Renal cortex interstitium (tissue), 15 donors: ENCODE results near the gene TMED6. TPM values are rescaled to one million over a fixed set of nuclear protein-coding genes. Genes with fewer than 3 reads are reported as not detected.

Experiments
- DNase-seq, 11 donors: peaks; one replicate each; pipeline ENCODE4 v3.0.0-alpha.2; 2013; ENCODE audit warnings: low read depth in 9 of 11, low spot score in 4 of 11; ENCODE audit errors: extremely low read depth in 1 of 11
- long read RNA-seq, 16 experiments: transcript quantifications; one replicate each; lab custom pipeline, GENCODE V29; 2026
- polyA plus RNA-seq, 3 donors: library from polyadenylated mRNA; unstranded; fragments of 120-200 nt; gene quantifications; one replicate each; pipeline ENCODE4 v1.2.1, GENCODE V29; 2013; ENCODE audit not compliant: insufficient read length in 3 of 3

TMED6 gene
- polyA plus RNA-seq = 1 to 10 TPM; 2.7 to 3.9 (median 3.0) TPM
- long read RNA-seq, donor 1 = 0 reads
- long read RNA-seq, donor 2 = 0 reads
- long read RNA-seq, donor 3 = 0 reads
- long read RNA-seq, donor 4 = 0 reads
- long read RNA-seq, donor 5 = 0 reads
- long read RNA-seq, donor 6 = 0 reads
- long read RNA-seq, donor 7 = 0 reads
- long read RNA-seq, donor 8 = 0 reads
- long read RNA-seq, donor 9, partial matches to known transcripts = 0 of 1 reads
- long read RNA-seq, donor 9, other reads (novel, unspliced or antisense) = 0 of 1 reads
- long read RNA-seq, donor 10 = 0 reads
- long read RNA-seq, donor 11 = 0 reads
- long read RNA-seq, donor 12, partial matches to known transcripts = 0 of 1 reads
- long read RNA-seq, donor 12, other reads (novel, unspliced or antisense) = 0 of 1 reads
- long read RNA-seq, donor 13 = 0 reads
- long read RNA-seq, donor 14 = 0 reads
- long read RNA-seq, donor 15 = 0 reads
- long read RNA-seq, donor 16 = 0 reads

DNA sequence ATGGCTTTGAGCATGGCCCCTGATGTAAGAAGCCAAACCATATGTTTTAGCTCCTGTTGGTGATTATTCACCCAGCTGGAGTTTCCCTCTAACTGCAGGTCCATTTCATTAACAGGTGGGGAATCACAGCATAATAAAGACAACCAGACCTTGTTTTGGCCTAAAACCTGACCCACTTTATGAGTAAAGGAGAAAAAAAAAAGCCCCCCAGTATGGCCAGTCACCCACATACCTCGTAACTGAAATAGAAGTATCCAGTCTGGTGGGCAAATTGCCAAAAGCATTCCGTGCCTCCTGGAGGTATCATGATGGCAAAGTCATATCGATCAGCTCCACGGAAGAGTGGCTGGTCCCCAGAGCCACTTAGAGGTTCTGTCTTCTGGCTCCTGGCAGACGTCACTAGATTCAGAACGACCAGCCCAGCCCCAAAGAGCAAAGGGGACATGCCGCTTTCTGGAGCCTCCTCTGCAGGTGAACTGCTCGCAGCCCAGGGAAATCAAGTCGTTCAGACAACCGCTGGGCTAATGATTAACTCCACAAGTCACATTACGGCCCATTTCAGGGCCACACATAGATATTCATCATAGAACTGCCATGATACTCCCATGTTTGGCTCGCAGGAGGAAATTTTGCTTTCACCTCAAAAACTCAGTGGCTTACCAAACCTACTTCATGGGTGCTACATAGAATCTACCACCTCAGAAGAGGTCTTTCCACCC lies at the start of gene TMED6:
TMED6 (minus strand) TSS at position 478 of the 719 bp plus-strand sequence; CDS start at position 445, 33 bp downstream.
- peak in 2 of 11 donors; percentile 22 to 29 for DNase-seq

DNA sequence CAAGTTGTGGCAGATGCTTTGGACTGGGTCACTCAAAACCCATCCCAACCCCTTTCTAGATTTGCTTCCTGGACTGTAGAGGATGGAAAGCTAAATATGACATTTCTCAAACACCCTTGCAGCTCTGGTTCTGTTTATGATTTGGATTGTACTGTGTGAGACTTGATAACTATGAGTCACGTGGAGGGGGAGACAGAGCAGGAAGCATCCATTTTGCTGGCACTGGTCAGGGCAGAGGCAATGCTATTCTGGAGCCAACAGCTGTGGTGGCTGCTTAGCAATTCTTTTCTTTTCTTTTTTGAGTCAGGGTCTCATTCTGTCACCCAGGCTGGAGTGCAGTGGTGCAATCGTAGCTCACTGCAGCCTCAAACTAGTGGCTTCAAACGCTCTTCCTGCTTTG lies 47.8 kb upstream of the TMED6 start:
- DNase-seq = no peak

DNA sequence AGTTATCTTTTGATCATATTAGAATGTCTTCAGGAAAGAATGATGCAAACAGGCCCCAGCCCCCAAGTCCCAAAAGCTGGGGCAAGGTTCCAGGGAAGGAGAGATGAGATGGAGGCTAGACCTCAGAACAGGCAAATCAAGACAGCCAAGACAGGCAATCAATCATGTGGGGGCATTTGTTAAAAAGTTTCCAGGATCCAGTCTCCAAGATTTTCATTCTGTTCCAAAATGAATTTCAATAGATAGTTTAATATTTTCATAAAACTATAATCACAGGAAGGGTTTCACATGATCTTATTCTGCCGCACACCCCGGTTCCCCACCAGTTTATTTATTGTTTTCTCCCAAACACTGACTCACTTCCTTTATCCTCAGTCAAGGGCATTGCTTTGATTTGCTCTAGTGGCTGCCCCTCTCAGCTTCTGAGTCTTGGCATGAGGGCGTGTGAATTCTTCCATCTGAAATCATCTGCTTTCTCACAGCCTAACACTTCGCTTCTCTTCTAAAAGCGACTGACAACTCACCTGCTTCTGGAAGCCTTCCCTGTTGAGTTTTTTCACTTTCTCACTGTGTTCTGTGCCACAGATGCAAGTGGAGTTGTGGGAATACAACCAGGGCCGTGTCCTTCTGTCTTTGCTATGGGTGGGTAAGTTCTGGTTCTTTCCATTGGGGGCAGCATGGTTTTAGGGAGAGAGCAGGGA lies 46.4 kb upstream of the TMED6 start:
- peak in 4 of 11 donors; percentile 55 to 66 (median 63) for DNase-seq

DNA sequence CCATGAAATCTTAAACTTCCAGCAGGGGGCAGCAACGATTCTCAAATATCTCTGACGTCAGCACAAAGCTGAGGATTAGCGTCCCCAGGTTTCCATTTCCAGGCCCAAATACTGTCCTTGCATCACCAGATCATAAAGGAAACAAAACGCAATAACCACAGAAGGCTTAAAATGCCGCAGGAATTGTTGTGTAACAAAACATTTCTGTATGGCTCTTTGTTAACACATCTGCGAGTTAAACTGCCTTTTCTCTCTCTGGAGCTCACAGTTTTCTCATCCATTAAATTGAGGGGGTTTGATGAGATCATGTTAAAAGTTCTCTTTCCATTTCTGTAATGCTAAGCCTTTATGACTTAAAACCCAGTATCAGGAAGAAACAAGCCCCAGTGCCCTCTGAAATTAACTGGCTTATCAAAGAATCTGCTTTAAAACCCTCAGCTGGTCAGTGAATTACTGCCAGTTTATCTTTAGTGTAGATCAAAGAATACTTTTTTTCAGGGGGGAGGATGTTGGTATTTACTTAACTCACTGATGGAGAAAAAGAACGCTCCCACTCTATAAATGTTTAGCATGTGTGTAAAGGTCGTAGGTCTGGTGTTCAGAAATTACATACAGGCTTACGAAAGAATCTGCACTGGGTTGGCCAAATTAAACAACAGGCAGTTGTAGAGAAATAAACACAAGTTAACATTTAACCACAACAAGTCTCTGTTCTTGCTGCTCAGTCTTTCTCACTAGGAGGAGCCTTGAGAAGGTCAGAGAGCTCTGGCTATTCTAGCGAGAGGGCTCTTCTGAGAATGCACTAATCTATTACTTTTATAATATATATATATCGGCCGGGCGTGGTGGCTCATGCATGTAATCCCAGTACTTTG lies 44.8 kb upstream of the TMED6 start:
- peak; percentile 73 to 93 (median 88) for DNase-seq

DNA sequence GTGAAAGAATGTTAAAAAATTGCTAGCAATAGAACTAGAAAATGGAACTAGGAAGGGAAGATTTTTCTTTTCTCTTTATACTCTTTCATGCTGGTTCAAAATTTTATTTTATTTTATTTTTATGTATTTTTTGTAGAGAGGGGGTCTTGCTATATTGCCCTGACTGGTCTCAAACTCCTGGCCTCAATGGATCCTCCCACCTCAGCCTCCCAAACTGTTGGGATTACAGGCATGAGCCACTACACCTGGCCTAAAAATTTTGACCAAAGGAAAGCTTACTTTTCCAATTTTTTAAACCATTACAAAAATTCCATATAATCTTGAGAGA lies 44.2 kb upstream of the TMED6 start:
- no peak for DNase-seq

DNA sequence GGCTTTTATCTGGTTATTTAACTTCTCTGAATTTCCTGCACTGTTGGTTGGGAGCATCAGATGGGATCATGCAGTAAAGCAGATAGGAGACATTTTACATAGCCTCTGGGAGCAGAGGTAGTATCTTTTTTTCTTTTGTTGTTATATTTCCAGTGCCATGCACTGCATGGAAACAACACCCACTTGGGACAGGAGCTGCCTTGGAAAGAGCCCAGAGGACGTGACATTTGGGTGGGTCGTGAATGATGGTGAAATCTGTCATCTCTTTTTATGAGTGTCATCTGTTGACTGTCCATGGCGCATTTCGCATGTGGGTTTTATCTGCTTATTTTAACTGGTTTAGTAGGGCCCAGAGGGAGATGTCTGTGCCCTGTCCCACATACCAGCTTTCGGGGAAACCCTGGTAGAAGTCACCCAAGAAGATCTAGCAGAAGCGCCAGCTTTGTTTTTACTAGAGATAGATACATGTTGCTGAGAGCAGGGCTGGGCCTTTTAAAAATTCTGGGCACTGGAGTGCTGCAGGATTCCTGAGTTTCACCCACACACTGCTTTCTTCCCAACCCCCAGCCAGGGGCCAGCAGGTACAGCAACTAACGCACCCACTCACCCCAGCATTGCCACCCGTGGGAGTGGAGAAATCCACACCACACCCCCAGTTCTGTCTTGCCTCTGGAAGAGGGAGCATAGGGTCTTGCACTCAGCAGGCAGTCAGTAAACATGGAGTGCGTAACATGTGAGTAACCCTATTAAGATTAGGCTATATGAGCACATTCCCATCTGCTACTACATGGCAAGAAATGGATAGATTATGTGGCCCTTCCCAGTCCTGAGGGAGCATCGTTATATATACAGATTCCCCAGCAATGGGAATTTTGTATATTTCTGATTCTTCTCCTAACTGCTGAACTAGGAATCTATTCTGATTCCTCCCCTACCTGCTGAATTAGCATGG lies 42.6 kb upstream of the TMED6 start:
- no peak for DNase-seq

DNA sequence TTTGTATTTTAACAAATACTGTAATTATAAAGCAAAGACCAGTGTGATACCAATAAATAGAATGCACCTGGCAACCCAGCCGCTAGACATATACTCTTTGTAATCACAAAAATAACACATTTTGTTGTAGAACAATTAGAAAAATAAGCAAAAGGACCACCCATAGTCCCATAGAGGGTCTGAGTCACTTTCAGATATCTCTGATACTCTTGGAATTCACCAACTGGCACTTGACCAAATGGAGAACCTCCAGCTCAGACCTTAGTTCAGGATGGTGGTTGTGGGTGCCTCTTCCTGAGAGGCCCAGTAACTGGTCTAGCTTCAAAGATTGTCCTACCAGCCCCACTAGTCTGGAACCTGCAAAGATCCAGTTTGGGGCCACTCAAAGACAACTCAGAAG lies 35.0 kb upstream of the TMED6 start:
- DNase-seq = no peak

DNA sequence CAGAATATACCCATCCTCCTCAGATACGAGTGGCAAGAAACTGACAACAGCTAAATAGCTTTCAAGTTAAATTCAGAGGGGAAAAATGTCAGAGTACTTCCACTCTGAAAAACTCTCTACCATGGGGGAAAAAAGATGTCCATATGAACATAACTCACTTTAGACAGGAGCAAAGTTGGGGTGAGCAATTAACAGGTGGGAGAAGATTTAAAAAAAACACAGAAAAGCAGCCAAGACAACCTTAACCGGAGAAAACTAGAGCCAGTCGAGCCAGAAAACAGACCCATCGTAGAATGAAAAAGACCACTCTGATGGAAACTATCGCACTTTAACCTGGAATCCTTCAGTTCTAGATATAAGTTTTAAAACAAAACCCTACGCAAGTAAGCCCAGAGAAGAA lies 33.4 kb upstream of the TMED6 start:
- DNase-seq = no peak

DNA sequence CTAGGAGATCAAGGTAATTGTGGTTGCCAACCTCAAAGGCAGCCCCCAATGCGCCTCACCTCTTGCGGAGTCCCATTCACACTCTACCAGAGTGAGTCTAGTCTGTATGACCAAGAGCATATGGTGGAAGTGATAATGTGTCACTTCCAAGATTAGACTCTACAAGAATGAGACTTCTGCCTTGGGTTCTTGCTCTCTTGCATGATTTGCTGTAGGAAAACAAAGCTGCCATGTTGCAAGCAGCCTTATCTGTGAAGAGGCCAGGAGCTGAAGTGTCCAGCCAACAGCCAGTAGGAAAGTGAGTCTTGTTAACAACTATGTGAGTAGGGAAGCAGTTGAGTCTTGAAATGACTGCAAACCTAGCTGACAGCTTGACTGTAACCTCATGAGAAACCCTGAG lies 30.8 kb upstream of the TMED6 start:
- DNase-seq = no peak

DNA sequence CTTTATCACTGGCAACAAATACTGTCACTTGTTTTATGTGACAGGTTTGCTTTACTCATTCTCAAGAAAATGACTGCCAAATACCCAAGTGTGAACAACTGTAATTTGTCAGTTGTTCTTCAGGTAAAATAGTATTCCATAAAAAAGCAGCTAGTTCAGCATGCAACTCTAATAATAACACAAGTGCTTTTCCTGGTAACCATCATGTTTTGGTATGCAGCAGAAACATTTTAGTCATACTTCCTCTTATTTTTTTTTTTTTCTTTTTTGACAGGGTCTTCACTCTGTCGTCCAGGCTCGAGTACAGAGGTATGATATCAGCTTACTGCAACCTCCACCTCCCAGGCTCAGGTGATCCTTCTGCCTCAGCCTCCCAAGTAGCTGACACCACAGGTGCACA lies 29.6 kb upstream of the TMED6 start:
- DNase-seq = no peak

DNA sequence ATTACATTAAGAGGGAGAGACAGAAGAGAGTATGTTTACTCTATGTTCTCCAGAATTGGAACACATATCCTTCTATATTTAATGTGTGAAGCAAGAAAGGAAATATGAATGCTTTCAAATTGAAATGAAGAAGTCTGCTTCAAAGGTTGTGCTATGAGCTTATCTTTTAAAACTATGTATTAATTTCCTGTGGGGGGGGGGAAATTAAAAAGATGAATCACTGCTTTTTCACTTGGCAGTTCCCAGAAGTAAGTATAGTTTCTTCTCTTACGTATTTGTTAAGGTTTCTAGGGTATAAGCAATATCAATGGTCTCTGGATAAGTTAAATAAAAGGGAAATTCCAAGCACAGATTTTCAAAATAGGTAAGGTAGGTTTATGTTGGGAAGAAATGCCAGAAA lies 27.2 kb upstream of the TMED6 start:
- DNase-seq = no peak

DNA sequence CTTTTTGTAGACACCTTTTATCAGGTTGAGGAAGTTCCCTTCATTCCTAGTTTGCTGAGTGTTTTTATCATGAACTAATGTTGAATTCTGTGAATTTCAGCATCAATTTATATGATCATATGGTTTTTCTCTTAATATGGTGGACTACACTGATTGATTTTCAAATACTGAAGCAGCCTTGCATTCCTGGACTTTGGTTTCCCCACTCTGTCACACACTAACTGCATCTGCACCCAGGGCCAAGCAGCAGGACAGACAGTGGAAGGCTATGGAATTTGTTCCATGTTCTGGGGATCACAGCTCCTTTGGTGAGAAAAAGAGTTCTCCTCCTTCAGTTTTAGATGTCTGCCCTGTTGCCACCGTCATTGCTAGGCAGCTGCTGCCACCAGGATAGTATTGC lies 26.4 kb upstream of the TMED6 start:
- DNase-seq = no peak

DNA sequence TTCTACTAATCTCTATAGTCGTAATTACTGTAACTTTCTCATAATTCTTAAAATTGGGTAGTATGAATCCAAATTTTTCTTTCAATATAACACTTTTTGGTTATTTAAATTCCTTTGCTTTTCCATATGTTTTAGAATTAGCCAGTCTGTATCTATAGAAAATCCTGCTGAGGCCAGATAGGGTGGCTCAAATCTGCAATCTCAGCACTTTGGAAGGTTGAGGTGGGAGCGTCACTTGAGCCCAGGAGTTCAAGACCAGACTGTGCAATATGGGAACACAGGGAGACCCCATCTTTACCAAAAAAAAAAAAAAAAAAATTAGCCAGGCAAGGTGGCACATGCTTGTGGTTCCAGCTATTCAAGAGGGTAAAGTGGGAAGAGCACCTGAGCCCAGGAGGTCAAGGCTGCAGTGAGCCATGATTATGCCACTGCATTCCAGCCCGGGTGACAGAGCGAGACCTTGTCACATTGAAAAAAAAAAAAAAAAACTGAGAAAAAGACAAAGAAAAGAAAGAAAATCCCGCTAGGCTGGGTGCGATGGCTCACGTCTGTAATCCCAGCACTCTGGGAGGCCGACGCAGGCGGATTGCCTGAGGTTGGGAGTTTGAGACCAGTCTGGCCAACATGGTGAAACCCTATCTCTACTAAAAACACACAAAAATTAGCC lies 24.9 kb upstream of the TMED6 start:
- no peak for DNase-seq

DNA sequence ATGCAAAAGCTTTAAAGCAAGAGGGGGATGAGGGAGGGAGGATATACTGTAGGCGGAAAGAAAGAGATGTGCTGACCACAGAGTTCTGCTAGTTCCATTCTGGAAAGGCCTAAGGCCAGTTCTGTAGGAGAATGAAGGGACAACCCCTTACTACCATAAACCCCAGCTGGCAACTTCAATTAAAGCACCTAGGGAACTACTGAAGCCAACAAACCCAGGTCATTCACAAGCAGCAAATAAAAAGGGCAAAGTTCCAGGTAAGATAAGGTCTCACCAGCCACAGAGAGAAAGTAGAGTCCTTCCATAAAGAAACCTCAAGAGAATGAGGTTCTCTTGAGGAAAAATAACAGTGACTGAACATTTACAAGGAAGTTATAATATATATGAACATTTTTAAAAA lies 21.4 kb upstream of the TMED6 start:
- DNase-seq = no peak

DNA sequence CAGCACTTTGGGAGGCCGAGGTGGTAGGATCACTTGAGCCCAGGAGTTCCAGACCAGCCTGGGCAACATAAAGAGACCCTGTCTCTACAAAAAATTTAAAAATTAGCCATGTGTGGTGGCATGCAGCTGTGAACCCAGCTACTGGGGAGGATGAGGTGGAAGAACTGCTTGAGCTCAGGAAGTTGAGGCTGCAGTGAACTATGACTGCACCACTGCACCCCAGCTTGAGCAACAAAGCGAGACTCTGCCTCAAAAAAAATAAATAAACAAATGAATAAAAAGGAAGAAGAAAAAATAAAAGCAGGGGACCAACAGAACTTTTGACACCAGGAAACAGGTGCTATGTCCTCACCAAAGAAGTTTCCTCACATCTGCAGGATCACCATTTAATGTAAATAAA lies 20.0 kb upstream of the TMED6 start:
- no peak for DNase-seq

DNA sequence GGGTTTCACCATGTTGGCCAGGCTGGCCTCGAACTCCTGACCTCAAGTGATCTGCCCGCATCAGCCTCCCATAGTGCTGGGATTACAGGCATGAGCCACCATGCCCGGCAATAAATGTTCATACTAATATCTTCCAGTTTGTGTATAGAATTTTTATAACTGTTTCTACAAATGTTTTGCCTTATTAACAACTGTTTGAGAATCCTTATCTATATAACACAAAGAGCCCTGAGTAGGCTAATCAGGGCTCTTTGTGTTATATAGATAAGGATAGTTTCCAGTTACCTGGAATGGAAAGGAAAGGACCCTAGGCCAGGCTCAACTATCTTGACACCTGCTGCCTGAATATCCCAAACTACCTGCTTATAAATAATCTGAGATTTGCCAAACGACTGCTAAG lies 17.3 kb upstream of the TMED6 start:
- no peak for DNase-seq

DNA sequence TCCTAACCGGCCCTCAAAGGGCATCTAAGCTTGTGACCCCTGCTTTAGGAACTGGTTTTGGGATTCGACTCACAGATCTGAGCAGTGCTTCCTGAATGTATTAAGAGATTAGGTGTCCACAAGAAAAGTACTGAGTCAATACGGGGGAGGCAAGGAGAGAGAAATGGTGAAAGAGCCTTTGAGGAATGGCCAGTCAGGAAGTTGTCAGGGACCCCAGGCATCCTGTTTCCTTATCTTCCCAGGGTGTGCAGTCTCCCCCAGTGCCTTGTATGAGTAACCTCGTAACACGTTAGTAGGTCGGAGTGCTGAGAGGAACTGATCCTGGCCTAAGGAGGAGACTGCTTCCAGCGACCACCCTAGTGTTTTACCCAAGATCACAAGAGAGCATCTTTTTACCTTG lies 16.4 kb upstream of the TMED6 start:
- DNase-seq = no peak
